Neural progenitor cell (in vitro differentiated cells): ENCODE results near the gene UBXN6. TPM values are rescaled to one million over a fixed set of nuclear protein-coding genes. Genes with fewer than 3 reads are reported as not detected.

Experiments used
- DNase-seq: peaks from one replicate; pipeline ENCODE4 v3.0.0-alpha.2; 2016; ENCODE audit warnings: low spot score
- H2AFZ ChIP-seq: fragments of 200-600 bp; sonication (generic); replicated peaks from 2 replicates; pipeline ENCODE4 v1.6.1; 2016; ENCODE audit warnings: antibody characterized with exemption
- H3F3A ChIP-seq: fragments of 200-600 bp; sonication (generic); 2 replicates; pipeline ENCODE4 v1.6.1; 2016; ENCODE audit warnings: antibody characterized with exemption, low read depth
- H3K27ac ChIP-seq: fragments of 200-600 bp; sonication (generic); 2 replicates; pipeline ENCODE4 v1.5.1; 2016; ENCODE audit warnings: mild to moderate bottlenecking
- H3K27me3 ChIP-seq: fragments of 200-600 bp; sonication (generic); 2 replicates; pipeline ENCODE4 v1.6.1; 2016; ENCODE audit warnings: mild to moderate bottlenecking, moderate library complexity
- H3K36me3 ChIP-seq: fragments of 200-600 bp; sonication (generic); 2 replicates; pipeline ENCODE4 v1.5.1; 2016
- H3K4me1 ChIP-seq: fragments of 200-600 bp; sonication (generic); 2 replicates; pipeline ENCODE4 v1.6.1; 2016; ENCODE audit warnings: mixed run types
- H3K4me2 ChIP-seq: fragments of 200-600 bp; sonication (generic); 2 replicates; pipeline ENCODE4 v1.6.1; 2016
- H3K4me3 ChIP-seq: fragments of 200-600 bp; sonication (generic); 2 replicates; pipeline ENCODE4 v1.5.1; 2016
- H3K79me2 ChIP-seq: fragments of 200-600 bp; sonication (generic); 2 replicates; pipeline ENCODE4 v1.6.1; 2016; ENCODE audit warnings: low read depth
- H3K9ac ChIP-seq: fragments of 200-600 bp; sonication (generic); 2 replicates; pipeline ENCODE4 v1.6.1; 2016
- H3K9me3 ChIP-seq: fragments of 200-600 bp; sonication (generic); 2 replicates; pipeline ENCODE4 v1.5.1; 2016; ENCODE audit warnings: low read depth
- H4K20me1 ChIP-seq: fragments of 200-600 bp; sonication (generic); 2 replicates; pipeline ENCODE4 v1.6.1; 2016; ENCODE audit warnings: low read depth
- H3K27ac Mint-ChIP-seq: 3 replicates; pipeline ENCODE4 v1.8.0; 2021; ENCODE audit warnings: mixed read lengths
- H3K27me3 Mint-ChIP-seq: 2 replicates; pipeline ENCODE4 v1.8.0; 2022; ENCODE audit warnings: low read depth, mild to moderate bottlenecking, inconsistent platforms, moderate library complexity, mixed read lengths; ENCODE audit not compliant: insufficient read depth
- H3K36me3 Mint-ChIP-seq: 3 replicates; pipeline ENCODE4 v1.8.0; 2021; ENCODE audit warnings: mixed read lengths
- H3K4me1 Mint-ChIP-seq: 3 replicates; pipeline ENCODE4 v1.8.0; 2021; ENCODE audit warnings: mixed read lengths
- H3K4me3 Mint-ChIP-seq: 3 replicates; pipeline ENCODE4 v1.8.0; 2021; ENCODE audit warnings: mild to moderate bottlenecking, moderate library complexity, mixed read lengths
- H3K9me3 Mint-ChIP-seq: 3 replicates; pipeline ENCODE4 v1.8.0; 2020; ENCODE audit warnings: mixed read lengths
- EZH2 ChIP-seq: fragments of 200-600 bp; sonication (generic); IDR thresholded peaks from 2 replicates; pipeline ENCODE4 v1.6.1; 2017; ENCODE audit warnings: antibody characterized with exemption, mild to moderate bottlenecking, moderate library complexity
- EZH2phosphoT487 ChIP-seq: fragments of 200-600 bp; sonication (generic); IDR thresholded peaks from 2 replicates; pipeline ENCODE4 v1.6.1; 2017; ENCODE audit warnings: antibody characterized with exemption
- total RNA-seq: library from RNA; depleted of rRNA; stranded (reverse); fragments of >200 nt; gene quantifications from 2 replicates; pipeline ENCODE4 v1.2.3, GENCODE V29; 2015; ENCODE audit warnings: low replicate concordance
- TF ChIP-seq, protein P1 (sequence below): fragments of 200-600 bp; sonication (generic); IDR thresholded peaks from 2 replicates; pipeline ENCODE4 v1.5.1; 2017; ENCODE audit warnings: antibody characterized with exemption, mild to moderate bottlenecking

UBXN6 gene
- total RNA-seq, 1 donor from 2014 or later, result 24.9 TPM

DNA sequence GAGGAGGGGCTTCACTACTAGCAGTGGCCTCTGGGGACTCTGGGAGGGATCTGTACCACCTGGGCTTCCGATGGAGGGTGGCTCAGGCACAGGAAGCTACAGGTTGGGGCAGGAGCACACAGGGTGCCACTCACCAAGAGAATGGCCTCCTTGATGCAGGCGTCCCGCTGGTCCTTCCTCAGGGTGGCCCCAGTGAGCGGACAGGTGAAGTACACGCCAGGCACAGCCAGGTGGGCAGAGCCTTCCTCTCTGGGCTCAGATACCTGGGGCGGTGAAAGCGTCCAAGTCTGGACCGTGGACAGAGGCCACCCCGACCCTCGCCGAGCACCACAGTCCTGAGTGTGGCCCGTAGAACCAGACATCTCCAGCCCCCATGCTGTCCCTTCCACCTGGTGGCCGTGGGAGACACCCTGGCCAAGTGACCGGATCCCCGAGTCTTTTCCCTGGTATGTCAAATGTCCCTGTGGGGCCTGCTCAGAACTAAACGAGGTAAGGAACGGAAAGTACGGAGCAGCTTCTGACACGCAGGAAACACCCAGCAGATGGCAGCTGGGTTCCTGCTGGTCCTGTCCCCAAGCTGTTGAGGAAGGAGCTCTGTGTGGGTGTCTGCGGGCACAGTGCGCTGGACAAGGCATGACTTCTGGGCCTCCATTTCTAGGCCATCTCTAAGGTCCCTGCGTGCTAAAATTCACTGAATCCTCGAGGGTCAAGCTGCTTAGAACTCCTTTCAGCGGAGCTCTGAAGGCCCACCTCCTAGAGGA lies 5.2 kb downstream of the UBXN6 start:
- Histone ChIP-seq H3K27ac (no peak overlapping the region), H2AFZ (no peak overlapping the region), H3K4me2 (no peak overlapping the region), H3K36me3 (no peaks in the 10 kb centered on the region), H3K4me1 (peaks cover 16% of the 10 kb centered on the region), H3K79me2 (no peaks in the 10 kb centered on the region), H4K20me1 (peaks cover 10% of the 10 kb centered on the region), H3K9me3 (no peaks in the 10 kb centered on the region), H3K27me3 (no peaks in the 10 kb centered on the region), H3K9ac (no peak overlapping the region), H3F3A (peaks cover 22% of the 10 kb centered on the region), H3K4me3 (no peak overlapping the region)
- no peak for DNase-seq
- H3K4me3 Mint-ChIP-seq, result no peak overlapping the region
- H3K27me3 Mint-ChIP-seq, result peaks cover 6% of the 10 kb centered on the region
- H3K27ac Mint-ChIP-seq, result no peak overlapping the region
- H3K9me3 Mint-ChIP-seq, result no peaks in the 10 kb centered on the region
- peaks cover 21% of the 10 kb centered on the region for H3K4me1 Mint-ChIP-seq
- no peak for TF ChIP-seq EZH2phosphoT487
- TF ChIP-seq EZH2, result no peak
- TF ChIP-seq, protein P1, sequence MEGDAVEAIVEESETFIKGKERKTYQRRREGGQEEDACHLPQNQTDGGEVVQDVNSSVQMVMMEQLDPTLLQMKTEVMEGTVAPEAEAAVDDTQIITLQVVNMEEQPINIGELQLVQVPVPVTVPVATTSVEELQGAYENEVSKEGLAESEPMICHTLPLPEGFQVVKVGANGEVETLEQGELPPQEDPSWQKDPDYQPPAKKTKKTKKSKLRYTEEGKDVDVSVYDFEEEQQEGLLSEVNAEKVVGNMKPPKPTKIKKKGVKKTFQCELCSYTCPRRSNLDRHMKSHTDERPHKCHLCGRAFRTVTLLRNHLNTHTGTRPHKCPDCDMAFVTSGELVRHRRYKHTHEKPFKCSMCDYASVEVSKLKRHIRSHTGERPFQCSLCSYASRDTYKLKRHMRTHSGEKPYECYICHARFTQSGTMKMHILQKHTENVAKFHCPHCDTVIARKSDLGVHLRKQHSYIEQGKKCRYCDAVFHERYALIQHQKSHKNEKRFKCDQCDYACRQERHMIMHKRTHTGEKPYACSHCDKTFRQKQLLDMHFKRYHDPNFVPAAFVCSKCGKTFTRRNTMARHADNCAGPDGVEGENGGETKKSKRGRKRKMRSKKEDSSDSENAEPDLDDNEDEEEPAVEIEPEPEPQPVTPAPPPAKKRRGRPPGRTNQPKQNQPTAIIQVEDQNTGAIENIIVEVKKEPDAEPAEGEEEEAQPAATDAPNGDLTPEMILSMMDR, result no peak
- peaks cover 11% of the 10 kb centered on the region for H3K36me3 Mint-ChIP-seq

DNA sequence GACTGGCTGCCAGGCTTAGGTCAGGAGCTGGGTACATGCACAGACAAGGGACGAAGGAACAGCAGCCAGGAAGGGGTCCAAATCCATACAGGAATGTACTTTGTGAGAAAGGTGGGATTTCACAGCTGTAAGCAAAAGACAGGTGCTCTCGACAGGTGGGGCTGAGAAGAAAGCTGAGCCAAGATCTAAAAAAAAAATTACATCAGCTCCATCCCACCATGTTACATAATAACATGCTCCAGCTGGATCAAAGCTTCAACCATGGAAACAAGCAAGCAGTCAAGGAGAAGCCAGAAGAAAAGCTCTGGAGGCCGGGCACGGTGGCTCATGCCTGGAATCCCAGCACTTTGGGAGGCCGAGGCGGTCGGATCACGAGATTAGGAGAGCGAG lies 8.0 kb downstream of the UBXN6 start:
- TF ChIP-seq EZH2phosphoT487, result no peak
- TF ChIP-seq EZH2, result no peak
- TF ChIP-seq, protein P1, result no peak
- Mint-ChIP-seq H3K4me1 (no peaks in the 10 kb centered on the region), H3K36me3 (peaks cover 11% of the 10 kb centered on the region), H3K9me3 (no peaks in the 10 kb centered on the region), H3K27me3 (peaks cover 5% of the 10 kb centered on the region), H3K4me3 (no peak overlapping the region), H3K27ac (no peak overlapping the region)
- no peaks in the 10 kb centered on the region for H3K36me3 ChIP-seq
- H3K27me3 ChIP-seq, result no peaks in the 10 kb centered on the region
- no peak overlapping the region for H3K4me3 ChIP-seq
- no peaks in the 10 kb centered on the region for H3K4me1 ChIP-seq
- no peak for DNase-seq
- no peak overlapping the region for H2AFZ ChIP-seq
- H4K20me1 ChIP-seq, result peaks cover 8% of the 10 kb centered on the region
- peaks cover 14% of the 10 kb centered on the region for H3F3A ChIP-seq
- H3K9ac ChIP-seq, result no peak overlapping the region
- no peaks in the 10 kb centered on the region for H3K79me2 ChIP-seq
- H3K9me3 ChIP-seq, result no peaks in the 10 kb centered on the region
- no peak overlapping the region for H3K27ac ChIP-seq
- no peak overlapping the region for H3K4me2 ChIP-seq

- no peaks in the 10 kb centered on the region for H3K36me3 ChIP-seq
- no peaks in the 10 kb centered on the region for H3K9me3 ChIP-seq
- H3K27ac Mint-ChIP-seq, result no peak overlapping the region
- no peak for DNase-seq
- H3K4me3 ChIP-seq, result no peak overlapping the region
- H3K4me1 Mint-ChIP-seq, result peaks cover 2% of the 10 kb centered on the region
- TF ChIP-seq, protein P1, result no peak
- no peak for TF ChIP-seq EZH2
- no peak for TF ChIP-seq EZH2phosphoT487
- no peak overlapping the region for H3K4me3 Mint-ChIP-seq
- H3K27ac ChIP-seq, result no peak overlapping the region
- H3K4me2 ChIP-seq, result no peak overlapping the region
- no peaks in the 10 kb centered on the region for H3K79me2 ChIP-seq
- no peaks in the 10 kb centered on the region for H3K9me3 Mint-ChIP-seq
- no peaks in the 10 kb centered on the region for H3K27me3 ChIP-seq
- peaks cover 5% of the 10 kb centered on the region for H3K27me3 Mint-ChIP-seq
- no peak overlapping the region for H3K9ac ChIP-seq
- H4K20me1 ChIP-seq, result peaks cover 8% of the 10 kb centered on the region
- peaks cover 14% of the 10 kb centered on the region for H3F3A ChIP-seq
- peaks cover 11% of the 10 kb centered on the region for H3K36me3 Mint-ChIP-seq
- no peak overlapping the region for H2AFZ ChIP-seq
- no peaks in the 10 kb centered on the region for H3K4me1 ChIP-seq
These were observed 8.5 kb downstream of the UBXN6 start for GRCh38 chr19:4449022-4449638.
